CD4-positive, alpha-beta memory T cell (primary cell): ENCODE measurements around the gene SNX19. TPM values are rescaled to one million over a fixed set of nuclear protein-coding genes. Genes with fewer than 3 reads are reported as not detected.
A peak's percentile ranks its signal among the peaks of the same experiment; 100 is the strongest.

Experiments used
- CTCF ChIA-PET: fragments of 350-600 bp; sonication (Branson Sonifier 250); formaldehyde crosslinking; loops from one replicate; lab custom pipeline; 2021; ENCODE audit warnings: inconsistent platforms; ENCODE audit not compliant: partially characterized antibody; lab: Charles Lee
- POLR2A ChIA-PET: fragments of 350-600 bp; sonication (Branson Sonifier 250); formaldehyde crosslinking; loops from one replicate; lab custom pipeline; 2021; ENCODE audit not compliant: partially characterized antibody; lab: Charles Lee
- DNase-seq, 5 donors: peaks; one replicate each; pipeline versions ENCODE4 v3.0.0 to v3.0.0-alpha.2; 2020 to 2022; ENCODE audit warnings: mixed read lengths in 1 of 5
- H3K27ac ChIP-seq: one replicate; pipeline ENCODE4 v1.7.0; 2013; ENCODE audit warnings: low read depth, low read length
- H3K27me3 ChIP-seq: 2 replicates; pipeline ENCODE4 v1.7.0; 2013; ENCODE audit warnings: mild to moderate bottlenecking, low read length, moderate library complexity; ENCODE audit not compliant: insufficient read depth
- H3K36me3 ChIP-seq: 2 replicates; pipeline ENCODE4 v1.7.0; 2013; ENCODE audit warnings: mild to moderate bottlenecking, low read length, moderate library complexity; ENCODE audit not compliant: insufficient read depth
- H3K4me1 ChIP-seq: 2 replicates; pipeline ENCODE4 v1.7.0; 2013; ENCODE audit warnings: mild to moderate bottlenecking, low read length, moderate library complexity; ENCODE audit not compliant: insufficient read depth
- H3K4me3 ChIP-seq, 2 donors: one replicate each; pipeline ENCODE4 v1.7.0; 2013; ENCODE audit warnings: low read length in 2 of 2, mild to moderate bottlenecking in 1 of 2
- H3K9me3 ChIP-seq, 2 donors: one replicate each; pipeline ENCODE4 v1.7.0; 2013; ENCODE audit warnings: low read length in 2 of 2, control low read depth in 1 of 2; ENCODE audit not compliant: control insufficient read depth in 1 of 2
- H3K27ac Mint-ChIP-seq, 7 donors: one replicate each; pipeline ENCODE4 v1.8.0; 2020 to 2021; ENCODE audit warnings: mixed read lengths in 7 of 7, mild to moderate bottlenecking in 6 of 7, inconsistent platforms in 3 of 7, moderate library complexity in 3 of 7
- H3K27me3 Mint-ChIP-seq, 2 donors: one replicate each; pipeline ENCODE4 v1.8.0; 2020 to 2021; ENCODE audit warnings: mixed read lengths in 2 of 2
- H3K36me3 Mint-ChIP-seq, 2 donors: one replicate each; pipeline ENCODE4 v1.8.0; 2020 to 2021; ENCODE audit warnings: mixed read lengths in 2 of 2, inconsistent platforms in 1 of 2, mild to moderate bottlenecking in 1 of 2
- H3K4me1 Mint-ChIP-seq, 4 donors: one replicate each; pipeline ENCODE4 v1.8.0; 2020 to 2021; ENCODE audit warnings: mixed read lengths in 4 of 4, mild to moderate bottlenecking in 1 of 4
- H3K4me3 Mint-ChIP-seq, 8 donors: one replicate each; pipeline ENCODE4 v1.8.0; 2020 to 2021; ENCODE audit warnings: mixed read lengths in 8 of 8, mild to moderate bottlenecking in 7 of 8, moderate library complexity in 6 of 8, inconsistent platforms in 3 of 8
- H3K9me3 Mint-ChIP-seq, 8 donors: one replicate each; pipeline ENCODE4 v1.8.0; 2020 to 2021; ENCODE audit warnings: mixed read lengths in 8 of 8, mild to moderate bottlenecking in 5 of 8, inconsistent platforms in 3 of 8, moderate library complexity in 1 of 8
- intact Hi-C: fragments of 100-400 bp; cut with micrococcal nuclease; formaldehyde crosslinking; loops from one replicate; pipeline ENCODE4 v1.15.1; 2023
- polyA plus RNA-seq, 2 donors: library from polyadenylated mRNA; unstranded; fragments of 300-500 nt; fragmentation: Illumina TruSeq; gene quantifications; one replicate each; pipeline ENCODE4 v1.2.3, GENCODE V29; 2021
- total RNA-seq, 2 experiments: library from RNA; stranded (reverse); gene quantifications; one replicate each; pipeline ENCODE4 v1.2.3, GENCODE V29; 2021

The SNX19 gene
- total and polyA plus RNA-seq, 4 experiments from 2014 or later, result 21.4 to 94.2 (median 57.1) TPM

DNA sequence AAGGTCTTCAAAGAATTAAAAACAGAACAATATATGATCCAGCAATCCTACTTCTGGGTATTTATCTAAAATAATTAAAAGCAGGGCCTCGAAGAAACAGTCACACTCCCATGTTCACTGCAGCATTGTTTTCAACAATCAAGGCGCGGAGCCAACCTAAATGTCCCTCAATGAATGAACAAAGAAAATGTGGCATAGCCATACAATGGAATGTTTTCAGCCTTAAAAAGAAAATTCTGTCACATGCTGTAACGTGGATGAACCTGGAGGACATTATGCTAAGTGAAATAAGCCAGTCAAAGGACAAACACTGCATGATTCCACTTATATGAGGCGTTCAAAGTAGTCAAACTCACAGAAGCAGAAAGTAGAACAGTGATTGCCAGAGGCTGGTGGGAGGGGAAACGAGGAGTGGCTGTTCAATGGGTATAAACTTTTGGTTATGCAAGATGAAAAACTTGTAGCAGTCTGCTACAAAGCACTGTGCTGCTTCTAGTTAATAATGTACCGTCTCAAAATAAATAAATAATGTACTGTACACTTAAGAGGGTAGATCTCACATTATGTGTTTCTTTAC is 41.2 kb downstream of the SNX19 start:
- ChIA-PET CTCF (interaction anchor here (3.1 kb wide), 1 partner anchor 20 kb away, joined by 19 read pairs; no protein-coding TSS in a partner anchor), POLR2A (no interaction called here)
- no peak overlapping the region for H3K27ac ChIP-seq
- no peak overlapping the region for H3K4me3 ChIP-seq
- no peaks in the 10 kb centered on the region for H3K27me3 ChIP-seq
- DNase-seq, result no peak
- no peak overlapping the region for H3K4me3 Mint-ChIP-seq
- H3K9me3 Mint-ChIP-seq, result no peaks in the 10 kb centered on the region
- intact Hi-C loops, result no loop called here
- H3K9me3 ChIP-seq, result no peaks in the 10 kb centered on the region
- H3K27me3 Mint-ChIP-seq, result no peaks in the 10 kb centered on the region
- H3K27ac Mint-ChIP-seq, result peak overlapping the region in 2 of 7 donors; percentile 29 to 56
- H3K36me3 Mint-ChIP-seq, result peaks cover 58 to 82% of the 10 kb centered on the region in 2 donors
- peaks cover 52% of the 10 kb centered on the region for H3K36me3 ChIP-seq
- H3K4me1 ChIP-seq, result no peaks in the 10 kb centered on the region
- H3K4me1 Mint-ChIP-seq, result peaks cover 0 to 2% (median under 1%) of the 10 kb centered on the region in 4 donors

DNA sequence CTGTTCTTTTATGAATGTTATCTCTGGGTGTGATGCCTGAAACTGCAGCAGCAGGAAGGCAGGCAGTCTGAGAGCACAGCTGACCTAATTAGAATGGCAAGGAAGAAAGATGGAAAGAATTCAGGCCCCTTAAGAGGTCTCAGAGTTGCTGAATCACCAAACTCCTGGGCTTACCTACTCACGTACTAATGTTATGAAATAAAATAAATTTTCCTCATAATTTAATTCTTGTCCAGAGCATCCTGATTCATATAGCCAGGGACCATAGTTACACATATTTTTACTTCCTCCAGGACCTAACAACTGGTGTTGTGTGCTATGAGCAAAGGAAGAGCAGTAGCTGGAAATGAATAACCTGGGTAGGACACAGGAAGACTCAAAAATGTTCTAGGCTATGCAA is 41.9 kb downstream of the SNX19 start:
- Histone ChIP-seq H3K4me3 (no peak overlapping the region), H3K27ac (no peak overlapping the region), H3K27me3 (no peaks in the 10 kb centered on the region), H3K4me1 (no peaks in the 10 kb centered on the region), H3K9me3 (no peaks in the 10 kb centered on the region), H3K36me3 (peaks cover 47% of the 10 kb centered on the region)
- H3K9me3 Mint-ChIP-seq, result no peaks in the 10 kb centered on the region
- H3K4me3 Mint-ChIP-seq, result no peak overlapping the region
- no peaks in the 10 kb centered on the region for H3K27me3 Mint-ChIP-seq
- H3K4me1 Mint-ChIP-seq, result peaks cover 0 to 2% (median under 1%) of the 10 kb centered on the region in 4 donors
- POLR2A ChIA-PET, result no interaction called here
- intact Hi-C loops, result no loop called here
- CTCF ChIA-PET, result no interaction called here
- H3K36me3 Mint-ChIP-seq, result peaks cover 54 to 78% of the 10 kb centered on the region in 2 donors
- no peak for DNase-seq
- H3K27ac Mint-ChIP-seq, result peak overlapping the region in 3 of 7 donors; percentile 1 to 57 (median 37)

- no peaks in the 10 kb centered on the region for H3K9me3 ChIP-seq
- intact Hi-C loops, result no loop called here
- DNase-seq, result no peak
- H3K4me1 ChIP-seq, result no peaks in the 10 kb centered on the region
- H3K36me3 ChIP-seq, result peaks cover 41% of the 10 kb centered on the region
- no peaks in the 10 kb centered on the region for H3K27me3 ChIP-seq
- no peak overlapping the region for H3K4me3 ChIP-seq
- Mint-ChIP-seq H3K4me3 (no peak overlapping the region), H3K27ac (peak overlapping the region in 1 of 7 donors; percentile 7), H3K9me3 (no peaks in the 10 kb centered on the region), H3K36me3 (peaks cover 49 to 75% of the 10 kb centered on the region in 2 donors), H3K4me1 (peaks cover 0 to 2% (median under 1%) of the 10 kb centered on the region in 4 donors), H3K27me3 (no peaks in the 10 kb centered on the region)
- H3K27ac ChIP-seq, result no peak overlapping the region
- POLR2A ChIA-PET, result no interaction called here
- CTCF ChIA-PET, result interaction anchor here (1.0 kb wide), 1 partner anchor 10 kb away, joined by 3 read pairs; no protein-coding TSS in a partner anchor
Measured at GRCh38 chr11:130873761-130874160, 42.5 kb downstream of the SNX19 start.

DNA sequence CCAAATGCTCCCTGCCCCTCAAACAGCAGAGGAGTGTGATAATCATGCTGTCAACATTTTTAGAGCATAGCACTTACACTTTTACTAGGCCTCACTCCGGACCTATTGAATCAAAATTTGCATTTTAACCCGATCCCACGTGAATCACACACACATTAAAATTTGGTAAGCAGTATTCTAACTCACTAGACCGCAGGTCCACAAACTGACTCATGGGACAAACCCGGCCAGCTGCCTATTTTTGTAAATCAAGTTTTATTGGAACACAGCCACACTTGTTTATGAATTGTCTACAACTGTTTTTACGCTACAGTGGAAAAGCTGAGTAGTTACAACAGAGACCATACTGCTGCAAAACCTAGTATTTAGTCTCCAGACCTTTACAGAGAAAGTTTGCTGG is 43.3 kb downstream of the SNX19 start:
- H3K9me3 Mint-ChIP-seq, result no peaks in the 10 kb centered on the region
- no peak overlapping the region for H3K4me3 Mint-ChIP-seq
- peaks cover 42 to 67% of the 10 kb centered on the region in 2 donors for H3K36me3 Mint-ChIP-seq
- POLR2A ChIA-PET, result no interaction called here
- intact Hi-C loops, result no loop called here
- CTCF ChIA-PET, result interaction anchor here (1.0 kb wide), 1 partner anchor 11 kb away, joined by 3 read pairs; no protein-coding TSS in a partner anchor
- H3K4me1 Mint-ChIP-seq, result peaks cover 0 to 2% (median under 1%) of the 10 kb centered on the region in 4 donors
- H3K36me3 ChIP-seq, result peaks cover 33% of the 10 kb centered on the region
- no peak for DNase-seq
- no peak overlapping the region for H3K4me3 ChIP-seq
- no peak overlapping the region for H3K27ac ChIP-seq
- H3K9me3 ChIP-seq, result no peaks in the 10 kb centered on the region
- H3K27ac Mint-ChIP-seq, result peak overlapping the region in 1 of 7 donors; percentile 48
- H3K4me1 ChIP-seq, result no peaks in the 10 kb centered on the region
- H3K27me3 Mint-ChIP-seq, result no peaks in the 10 kb centered on the region
- H3K27me3 ChIP-seq, result no peaks in the 10 kb centered on the region

DNA sequence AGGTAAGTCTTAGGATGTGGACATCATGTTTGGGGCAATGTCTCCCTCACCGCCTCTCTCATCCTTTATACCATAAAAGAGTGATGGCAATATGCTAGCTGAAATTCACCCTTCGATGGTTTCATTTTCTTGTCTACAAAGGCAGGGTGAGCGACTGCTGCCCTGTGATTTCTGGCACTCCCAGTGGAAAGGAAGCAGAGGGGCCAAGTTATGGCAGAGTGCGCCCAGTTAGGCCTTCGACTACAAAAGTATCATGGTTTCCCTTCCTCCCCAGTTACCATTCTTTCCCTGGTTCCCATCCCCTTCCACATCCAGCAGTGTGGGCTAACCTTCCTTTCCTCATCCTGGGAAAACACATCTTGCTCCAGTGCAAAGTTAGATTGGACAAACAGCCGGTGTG is 43.8 kb downstream of the SNX19 start:
- H3K4me3 Mint-ChIP-seq, result no peak overlapping the region
- ChIA-PET CTCF (interaction anchor here (0.6 to 3.5 kb wide), 3 partner anchors 10 to 816 kb away, joined by 3 to 17 read pairs (median 3); no protein-coding TSS in a partner anchor), POLR2A (no interaction called here)
- Histone ChIP-seq H3K4me1 (no peaks in the 10 kb centered on the region), H3K27me3 (no peaks in the 10 kb centered on the region), H3K27ac (no peak overlapping the region), H3K36me3 (peaks cover 28% of the 10 kb centered on the region), H3K9me3 (no peaks in the 10 kb centered on the region), H3K4me3 (no peak overlapping the region)
- intact Hi-C loops, result no loop called here
- no peak for DNase-seq
- H3K36me3 Mint-ChIP-seq, result peaks cover 40 to 65% of the 10 kb centered on the region in 2 donors
- no peak overlapping the region for H3K27ac Mint-ChIP-seq
- H3K9me3 Mint-ChIP-seq, result no peaks in the 10 kb centered on the region
- H3K4me1 Mint-ChIP-seq, result peaks cover 0 to 2% (median under 1%) of the 10 kb centered on the region in 4 donors
- no peaks in the 10 kb centered on the region for H3K27me3 Mint-ChIP-seq

DNA sequence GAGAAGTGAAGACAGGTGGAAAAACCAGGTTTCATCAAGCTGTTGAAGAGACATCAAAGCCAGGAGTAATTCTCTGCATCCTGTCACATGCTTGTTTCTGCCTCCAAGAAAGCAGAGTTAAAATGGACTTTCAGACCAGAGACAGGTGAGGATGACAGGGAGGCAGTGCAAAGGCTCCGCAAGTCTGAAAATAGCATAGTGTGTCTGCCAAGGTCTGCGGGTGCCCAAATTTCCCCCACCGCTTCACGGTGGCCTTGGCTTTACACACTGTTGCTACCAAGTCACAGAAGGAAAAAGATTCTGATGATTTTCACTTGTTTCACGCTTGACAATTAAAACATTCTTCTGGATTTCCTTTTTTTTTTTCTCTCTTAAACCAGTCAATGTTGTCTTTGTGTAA is 44.2 kb downstream of the SNX19 start:
- Mint-ChIP-seq H3K27ac (no peak overlapping the region), H3K4me3 (no peak overlapping the region), H3K36me3 (peaks cover 36 to 65% of the 10 kb centered on the region in 2 donors), H3K27me3 (no peaks in the 10 kb centered on the region), H3K9me3 (no peaks in the 10 kb centered on the region), H3K4me1 (peaks cover 0 to 2% (median under 1%) of the 10 kb centered on the region in 4 donors)
- peaks cover 24% of the 10 kb centered on the region for H3K36me3 ChIP-seq
- DNase-seq, result no peak
- ChIA-PET CTCF (interaction anchor here (0.6 to 3.5 kb wide), 2 partner anchors 9 to 815 kb away, joined by 3 to 17 read pairs; no protein-coding TSS in a partner anchor), POLR2A (no interaction called here)
- H3K4me1 ChIP-seq, result no peaks in the 10 kb centered on the region
- H3K9me3 ChIP-seq, result no peaks in the 10 kb centered on the region
- H3K4me3 ChIP-seq, result no peak overlapping the region
- intact Hi-C loops, result no loop called here
- no peak overlapping the region for H3K27ac ChIP-seq
- no peaks in the 10 kb centered on the region for H3K27me3 ChIP-seq

GRCh38 chr11:130871616-130872015 is 44.7 kb downstream of the SNX19 start:
- no peaks in the 10 kb centered on the region for H3K27me3 Mint-ChIP-seq
- Histone ChIP-seq H3K36me3 (peaks cover 19% of the 10 kb centered on the region), H3K4me3 (no peak overlapping the region), H3K27ac (no peak overlapping the region), H3K27me3 (no peaks in the 10 kb centered on the region), H3K4me1 (no peaks in the 10 kb centered on the region), H3K9me3 (no peaks in the 10 kb centered on the region)
- H3K4me3 Mint-ChIP-seq, result no peak overlapping the region
- intact Hi-C loops, result no loop called here
- H3K27ac Mint-ChIP-seq, result no peak overlapping the region
- no peaks in the 10 kb centered on the region for H3K9me3 Mint-ChIP-seq
- ChIA-PET CTCF (interaction anchor here (3.5 kb wide), 1 partner anchor 9 kb away, joined by 17 read pairs; no protein-coding TSS in a partner anchor), POLR2A (no interaction called here)
- H3K36me3 Mint-ChIP-seq, result peaks cover 36 to 61% of the 10 kb centered on the region in 2 donors
- H3K4me1 Mint-ChIP-seq, result peaks cover 0 to 2% (median under 1%) of the 10 kb centered on the region in 4 donors
- DNase-seq, result no peak
